MCF 10A (cell line): ENCODE measurements around the gene JSRP1. TPM values are rescaled to one million over a fixed set of nuclear protein-coding genes. Genes with fewer than 3 reads are reported as not detected.

Source experiments
- BruUV-seq: library from RNA; stranded (reverse); fragments of 400-500 nt; replicated peaks from 2 replicates; lab custom pipeline; 2021; lab: Mats Ljungman, UMichigan
- CTCF ChIA-PET: fragments of 300-600 bp; sonication (Branson Sonifier 250); formaldehyde crosslinking; extraction: SDS; loops from one replicate; lab custom pipeline; 2021; ENCODE audit warnings: antibody characterized with exemption, inconsistent platforms; lab: Yijun Ruan, JAX
- POLR2A ChIA-PET: fragments of 300-600, 350-650 bp; sonication (Branson Sonifier 250); formaldehyde crosslinking; extraction: SDS; loops from one replicate; lab custom pipeline; 2020; ENCODE audit warnings: antibody characterized with exemption, inconsistent platforms; lab: Yijun Ruan, JAX
- DNase-seq: peaks from one replicate; pipeline ENCODE4 v3.0.0-alpha.2; 2018; ENCODE audit not compliant: unreplicated experiment
- H3K27ac Mint-ChIP-seq: one replicate; pipeline ENCODE4 v1.8.0; 2022; ENCODE audit warnings: mild to moderate bottlenecking, low read depth, mixed read lengths; ENCODE audit not compliant: unreplicated experiment
- H3K27me3 Mint-ChIP-seq: one replicate; pipeline ENCODE4 v1.8.0; 2022; ENCODE audit warnings: mixed read lengths; ENCODE audit not compliant: insufficient read depth, unreplicated experiment
- H3K36me3 Mint-ChIP-seq: one replicate; pipeline ENCODE4 v1.8.0; 2022; ENCODE audit warnings: mild to moderate bottlenecking, moderate library complexity, mixed read lengths; ENCODE audit not compliant: insufficient read depth, unreplicated experiment
- H3K4me1 Mint-ChIP-seq: one replicate; pipeline ENCODE4 v1.8.0; 2022; ENCODE audit warnings: mixed read lengths; ENCODE audit not compliant: insufficient read depth, unreplicated experiment
- H3K4me3 Mint-ChIP-seq: one replicate; pipeline ENCODE4 v1.8.0; 2022; ENCODE audit warnings: mild to moderate bottlenecking, moderate library complexity, mixed read lengths; ENCODE audit not compliant: unreplicated experiment
- H3K9me3 Mint-ChIP-seq: one replicate; pipeline ENCODE4 v1.8.0; 2022; ENCODE audit warnings: mixed read lengths; ENCODE audit not compliant: unreplicated experiment
- intact Hi-C: fragments of 100-400 bp; cut with micrococcal nuclease; formaldehyde crosslinking; loops from 2 replicates; pipeline ENCODE4 v1.14.1; 2022
- total RNA-seq: library from RNA; stranded (reverse); gene quantifications from 2 replicates; pipeline ENCODE4 v1.2.3, GENCODE V29; 2022
- TF ChIP-seq, protein P1 (sequence below): fragments of 200-600 bp; IDR thresholded peaks from one replicate; pipeline ENCODE4 v1.8.0; 2022; ENCODE audit warnings: antibody characterized with exemption, mild to moderate bottlenecking; ENCODE audit not compliant: unreplicated experiment

JSRP1 gene
- total RNA-seq, 1 experiment from 2014 or later: 0.37 TPM

DNA sequence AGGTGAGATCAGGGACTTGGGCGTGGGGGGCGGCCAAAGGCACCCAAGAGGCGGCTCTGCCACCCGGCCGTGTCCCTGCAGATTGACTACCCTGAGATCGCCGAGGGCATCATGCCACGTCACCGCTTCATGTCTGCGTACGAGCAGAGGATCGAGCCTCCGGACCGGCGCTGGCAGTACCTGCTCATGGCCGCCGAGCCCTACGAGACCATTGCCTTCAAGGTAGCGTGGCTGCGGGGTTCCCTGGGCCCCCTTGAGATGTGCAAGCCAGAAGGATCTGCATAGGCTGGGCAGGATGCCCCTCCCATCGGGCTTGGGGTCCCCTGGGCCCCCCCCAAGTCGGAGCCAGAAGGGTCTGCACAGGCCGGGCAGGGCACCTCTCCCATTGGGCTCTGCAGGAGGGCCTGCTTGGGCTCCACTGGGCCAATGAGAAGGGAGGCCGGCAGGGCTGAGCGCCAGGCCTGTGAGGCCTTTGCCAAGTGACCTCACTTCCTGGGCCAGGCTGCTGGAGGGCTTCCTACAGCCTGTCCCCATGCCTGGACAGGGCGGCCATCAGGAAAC is 9.3 kb downstream of the JSRP1 start:
- TF ChIP-seq, protein P1, sequence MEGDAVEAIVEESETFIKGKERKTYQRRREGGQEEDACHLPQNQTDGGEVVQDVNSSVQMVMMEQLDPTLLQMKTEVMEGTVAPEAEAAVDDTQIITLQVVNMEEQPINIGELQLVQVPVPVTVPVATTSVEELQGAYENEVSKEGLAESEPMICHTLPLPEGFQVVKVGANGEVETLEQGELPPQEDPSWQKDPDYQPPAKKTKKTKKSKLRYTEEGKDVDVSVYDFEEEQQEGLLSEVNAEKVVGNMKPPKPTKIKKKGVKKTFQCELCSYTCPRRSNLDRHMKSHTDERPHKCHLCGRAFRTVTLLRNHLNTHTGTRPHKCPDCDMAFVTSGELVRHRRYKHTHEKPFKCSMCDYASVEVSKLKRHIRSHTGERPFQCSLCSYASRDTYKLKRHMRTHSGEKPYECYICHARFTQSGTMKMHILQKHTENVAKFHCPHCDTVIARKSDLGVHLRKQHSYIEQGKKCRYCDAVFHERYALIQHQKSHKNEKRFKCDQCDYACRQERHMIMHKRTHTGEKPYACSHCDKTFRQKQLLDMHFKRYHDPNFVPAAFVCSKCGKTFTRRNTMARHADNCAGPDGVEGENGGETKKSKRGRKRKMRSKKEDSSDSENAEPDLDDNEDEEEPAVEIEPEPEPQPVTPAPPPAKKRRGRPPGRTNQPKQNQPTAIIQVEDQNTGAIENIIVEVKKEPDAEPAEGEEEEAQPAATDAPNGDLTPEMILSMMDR: no peak
- Mint-ChIP-seq H3K27me3 (no peaks in the 10 kb centered on the region), H3K4me1 (peaks cover 5% of the 10 kb centered on the region), H3K36me3 (peaks cover 71% of the 10 kb centered on the region), H3K9me3 (no peaks in the 10 kb centered on the region), H3K27ac (no peak overlapping the region), H3K4me3 (no peak overlapping the region)
- BruUV-seq: no TSS peak
- intact Hi-C loops: no loop called here
- CTCF ChIA-PET: interaction anchor here (0.8 kb wide), 1 partner anchor 12 kb away, joined by 3 read pairs; no protein-coding TSS in a partner anchor
- POLR2A ChIA-PET: no interaction called here
- peak; percentile 67 for DNase-seq

DNA sequence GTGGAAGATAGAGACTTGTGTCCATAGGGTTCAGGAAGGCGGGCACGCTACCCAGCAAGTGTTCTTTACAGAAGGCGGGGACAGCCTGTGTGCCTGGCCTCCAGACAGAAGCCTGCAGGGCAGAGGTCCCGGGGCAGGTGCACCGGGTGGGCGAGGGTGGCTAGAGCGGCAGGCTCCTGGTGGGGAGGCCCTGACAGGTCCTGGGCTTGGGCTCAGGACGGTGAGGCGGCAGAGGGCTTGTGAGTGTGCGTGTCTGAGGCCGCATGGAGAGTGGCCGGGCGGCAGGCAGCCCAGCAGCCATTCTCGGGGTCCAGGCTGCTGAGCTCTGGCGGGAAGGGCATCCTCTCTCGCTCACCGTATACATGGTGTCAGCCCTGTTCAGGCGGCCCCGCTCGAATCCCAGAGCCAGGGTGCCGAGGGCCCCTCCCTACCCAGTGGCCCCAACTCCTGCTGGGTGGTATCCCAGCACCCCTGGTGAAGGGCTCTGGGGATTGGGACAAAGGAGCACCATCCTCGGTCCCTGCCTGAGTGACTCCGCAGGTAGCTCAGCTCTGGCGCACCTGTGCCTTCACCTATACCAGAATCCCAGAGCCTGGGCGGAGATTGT is 10.1 kb downstream of the JSRP1 start:
- no TSS peak for BruUV-seq
- H3K4me1 Mint-ChIP-seq: peaks cover 9% of the 10 kb centered on the region
- TF ChIP-seq, protein P1: no peak
- H3K27ac Mint-ChIP-seq: no peak overlapping the region
- ChIA-PET POLR2A (no interaction called here), CTCF (interaction anchor here (0.8 kb wide), 1 partner anchor 11 kb away, joined by 3 read pairs; no protein-coding TSS in a partner anchor)
- peaks cover 71% of the 10 kb centered on the region for H3K36me3 Mint-ChIP-seq
- no peaks in the 10 kb centered on the region for H3K9me3 Mint-ChIP-seq
- no peaks in the 10 kb centered on the region for H3K27me3 Mint-ChIP-seq
- intact Hi-C loops: no loop called here
- DNase-seq: no peak
- H3K4me3 Mint-ChIP-seq: no peak overlapping the region

DNA sequence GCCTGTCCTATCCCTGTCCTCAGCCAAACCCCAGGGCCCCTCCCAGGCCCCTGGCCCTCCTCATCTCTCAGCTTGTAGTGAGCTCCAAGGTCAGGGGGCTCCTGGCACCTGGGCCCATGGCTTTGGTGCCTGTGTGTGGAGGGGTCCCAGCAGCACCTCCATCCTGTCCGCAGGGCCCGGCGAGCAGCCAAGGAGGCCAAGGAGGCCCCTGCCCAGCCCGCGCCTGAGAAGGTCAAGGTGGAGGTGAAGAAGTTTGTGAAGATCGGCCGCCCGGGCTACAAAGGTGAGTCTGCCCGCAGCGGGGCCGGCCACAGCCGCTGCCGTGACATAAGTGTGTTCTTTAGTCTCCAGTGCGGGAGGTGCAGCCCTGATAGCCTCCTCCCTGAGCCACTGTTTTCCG is 10.9 kb downstream of the JSRP1 start:
- no peaks in the 10 kb centered on the region for H3K9me3 Mint-ChIP-seq
- no peak overlapping the region for H3K4me3 Mint-ChIP-seq
- H3K4me1 Mint-ChIP-seq: peaks cover 17% of the 10 kb centered on the region
- TF ChIP-seq, protein P1: no peak
- intact Hi-C loops: no loop called here
- CTCF ChIA-PET: no interaction called here
- no peaks in the 10 kb centered on the region for H3K27me3 Mint-ChIP-seq
- DNase-seq: no peak
- H3K27ac Mint-ChIP-seq: no peak overlapping the region
- H3K36me3 Mint-ChIP-seq: peaks cover 69% of the 10 kb centered on the region
- POLR2A ChIA-PET: no interaction called here
- no TSS peak for BruUV-seq

DNA sequence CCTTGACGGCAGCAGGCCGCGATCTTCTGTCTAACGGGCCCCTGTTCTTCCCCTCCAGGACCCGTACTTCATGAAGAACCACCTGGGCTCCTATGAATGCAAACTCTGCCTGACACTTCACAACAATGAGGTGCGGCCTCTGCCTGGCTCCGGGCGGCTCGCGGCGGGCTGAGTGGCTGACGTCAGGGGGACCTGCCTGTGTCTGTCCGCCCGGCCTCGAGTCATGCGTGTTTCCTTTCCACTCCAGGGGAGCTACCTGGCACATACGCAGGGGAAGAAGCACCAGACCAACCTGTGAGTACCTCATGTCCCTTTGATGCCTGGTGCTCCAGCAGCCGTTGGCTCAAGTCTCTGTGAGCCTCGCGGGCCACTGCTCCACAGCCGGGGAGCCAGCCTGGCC is 11.7 kb downstream of the JSRP1 start:
- POLR2A ChIA-PET: no interaction called here
- no peak for DNase-seq
- intact Hi-C loops: no loop called here

More for the DNA sequence above, 11.7 kb downstream of the JSRP1 start:
- TF ChIP-seq, protein P1: no peak
- peaks cover 67% of the 10 kb centered on the region for H3K36me3 Mint-ChIP-seq
- H3K4me1 Mint-ChIP-seq: peaks cover 25% of the 10 kb centered on the region
- no peaks in the 10 kb centered on the region for H3K9me3 Mint-ChIP-seq
- H3K27me3 Mint-ChIP-seq: no peaks in the 10 kb centered on the region
- no peak overlapping the region for H3K4me3 Mint-ChIP-seq
- CTCF ChIA-PET: interaction anchor here (0.9 kb wide), 1 partner anchor 148 kb away, joined by 3 read pairs; no protein-coding TSS in a partner anchor
- no peak overlapping the region for H3K27ac Mint-ChIP-seq
- BruUV-seq: no TSS peak
